ENCODE measurements around the gene ASCL2.

ASCL2 gene

GRCh38 chr11:2270322-2271076 lies at the start of gene ASCL2:
ASCL2 (minus strand) TSS chr11:2270588; CDS start chr11:2270332, 256 bp downstream.
- no peak for DNase-seq

GRCh38 chr11:2319791-2320472 lies 49.5 kb upstream of the ASCL2 start:
- no peak for DNase-seq

GRCh38 chr11:2318707-2319106 lies 48.3 kb upstream of the ASCL2 start:
- DNase-seq = no peak

GRCh38 chr11:2318123-2318522 lies 47.7 kb upstream of the ASCL2 start:
- DNase-seq = no peak

GRCh38 chr11:2317354-2318050 lies 47.1 kb upstream of the ASCL2 start:
- no peak for DNase-seq

- DNase-seq = no peak
Observed at GRCh38 chr11:2316963-2317244, 46.5 kb upstream of the ASCL2 start.

GRCh38 chr11:2316169-2316962 lies 46.0 kb upstream of the ASCL2 start:
- no peak for DNase-seq

- no peak for DNase-seq
Observed at GRCh38 chr11:2315395-2316168, 45.2 kb upstream of the ASCL2 start.

- peak; percentile 12 for DNase-seq
Observed at GRCh38 chr11:2314525-2315394, 44.4 kb upstream of the ASCL2 start.

GRCh38 chr11:2314136-2314524 lies 43.7 kb upstream of the ASCL2 start:
- no peak for DNase-seq

- DNase-seq = no peak
Observed at GRCh38 chr11:2313051-2313951, 42.9 kb upstream of the ASCL2 start.

GRCh38 chr11:2312232-2313042 lies 42.0 kb upstream of the ASCL2 start:
- DNase-seq = peak; percentile 52

GRCh38 chr11:2311353-2312133 lies 41.2 kb upstream of the ASCL2 start:
- no peak for DNase-seq

GRCh38 chr11:2310786-2311352 lies 40.5 kb upstream of the ASCL2 start:
- DNase-seq = no peak

- no peak for DNase-seq
Observed at GRCh38 chr11:2310073-2310785, 39.8 kb upstream of the ASCL2 start.

GRCh38 chr11:2309251-2310072 lies 39.1 kb upstream of the ASCL2 start:
- DNase-seq = no peak

GRCh38 chr11:2308713-2309112 lies 38.3 kb upstream of the ASCL2 start:
- DNase-seq = no peak

Data from HCEC 1CT (cell line).